HepG2 (cell line): ENCODE results near the gene ANTXR1. TPM values are rescaled to one million over a fixed set of nuclear protein-coding genes. Genes with fewer than 3 reads are reported as not detected.

Source experiments
- ATAC-seq: fragments of 200-7000 bp; cut with Tn5 transposase; 3 replicates; pipeline ENCODE4 v1.9.1; 2020; ENCODE audit warnings: mild to moderate bottlenecking, moderate library complexity
- BruUV-seq: library from RNA; stranded (reverse); fragments of 400-500 nt; replicated peaks from 2 replicates; lab custom pipeline; 2021; lab: Mats Ljungman, UMichigan
- CTCF ChIA-PET: fragments of 300-600 bp; formaldehyde crosslinking; extraction: SDS; loops from one replicate; lab custom pipeline; 2021; ENCODE audit warnings: low total read pairs, inconsistent platforms, low intra/inter-chr PET ratio; lab: Yijun Ruan, JAX
- POLR2A ChIA-PET: fragments of 350-600 bp; sonication (Branson Sonifier 250); formaldehyde crosslinking; loops from one replicate; lab custom pipeline; 2020; ENCODE audit warnings: antibody characterized with exemption, inconsistent platforms; lab: Yijun Ruan, JAX
- DNase-seq: peaks from one replicate; pipeline ENCODE4 v3.0.0-alpha.2; 2015; ENCODE audit warnings: low spot score
- FAIRE-seq: peaks from 3 replicates; lab custom pipeline; 2011; peaks lifted over from hg19 to GRCh38; lab: Jason Lieb, UNC
- H2AFZ ChIP-seq: one replicate; pipeline ENCODE4 v1.6.1; 2011; ENCODE audit warnings: low read length, inconsistent platforms
- H3K27ac ChIP-seq: fragments of 300-600 bp; 3 replicates; pipeline ENCODE4 v1.8.0; 2011; ENCODE audit warnings: mixed run types, mild to moderate bottlenecking, mixed read lengths, low read length, inconsistent platforms; ENCODE audit not compliant: insufficient read depth; ENCODE audit errors: extremely low read length
- H3K27me3 ChIP-seq, 2 experiments: fragments of 200-600 bp in 1 of 2; 2 replicates in 1 of 2; 3 replicates in 1 of 2; pipeline versions ENCODE4 v1.6.0 to v1.8.0; 2011; ENCODE audit warnings: low read length in 2 of 2, mild to moderate bottlenecking in 2 of 2, moderate library complexity in 2 of 2, inconsistent platforms in 1 of 2; ENCODE audit not compliant: insufficient read depth in 2 of 2, control insufficient read depth in 1 of 2
- H3K36me3 ChIP-seq, 2 experiments: fragments of 200-600 bp in 1 of 2; replicated peaks in 1 of 2; 2 replicates in 1 of 2; 3 replicates in 1 of 2; pipeline versions ENCODE4 v1.5.1 to v1.8.0; 2011; ENCODE audit warnings: low read length in 2 of 2, inconsistent platforms in 1 of 2; ENCODE audit not compliant: insufficient read depth in 2 of 2, control insufficient read depth in 1 of 2
- H3K4me1 ChIP-seq: 2 replicates; pipeline ENCODE4 v1.5.1; 2012; ENCODE audit warnings: low read length, inconsistent platforms; ENCODE audit not compliant: insufficient read depth
- H3K4me2 ChIP-seq: 2 replicates; pipeline ENCODE4 v1.6.0; 2011; ENCODE audit warnings: low read depth, low read length, inconsistent platforms
- H3K4me3 ChIP-seq, 3 experiments: fragments of 200-600 bp in 1 of 3; sonication (generic), shearing (Covaris generic) in 1 of 3; replicated peaks in 1 of 3; 2 replicates each; pipeline ENCODE4 v1.5.1; 2011 to 2016; ENCODE audit warnings: low read length in 3 of 3, inconsistent platforms in 2 of 3, low read depth in 2 of 3, mild to moderate bottlenecking in 2 of 3, control low read depth in 1 of 3, mixed read lengths in 1 of 3; ENCODE audit not compliant: insufficient read depth in 1 of 3
- H3K79me2 ChIP-seq: one replicate; pipeline ENCODE4 v1.6.1; 2011; ENCODE audit warnings: low read length, inconsistent platforms; ENCODE audit not compliant: insufficient read depth
- H3K9ac ChIP-seq: 2 replicates; pipeline ENCODE4 v1.6.0; 2011; ENCODE audit warnings: mild to moderate bottlenecking, low read depth, low read length, inconsistent platforms; ENCODE audit not compliant: insufficient read depth
- H3K9me3 ChIP-seq: 2 replicates; pipeline ENCODE4 v1.5.1; 2012; ENCODE audit warnings: mild to moderate bottlenecking, low read length
- H4K20me1 ChIP-seq: 2 replicates; pipeline ENCODE4 v1.6.0; 2011; ENCODE audit warnings: inconsistent platforms, mild to moderate bottlenecking, low read length, moderate library complexity; ENCODE audit not compliant: insufficient read depth
- CHD4 ChIP-seq: fragments of 200-600 bp; sonication (generic); IDR thresholded peaks from 2 replicates; pipeline ENCODE4 v1.7.0; 2017; ENCODE audit warnings: mild to moderate bottlenecking, low read length, borderline replicate concordance
- NFYC ChIP-seq: IDR thresholded peaks from 2 replicates; pipeline ENCODE4 v1.6.1; 2016; ENCODE audit warnings: missing genetic modification reagents, missing compliant biosample characterization
- STAT6 ChIP-seq: sonication (generic); formaldehyde crosslinking; IDR thresholded peaks from 2 replicates; pipeline ENCODE4 v1.4.0; 2020; ENCODE audit warnings: missing genetic modification reagents, mild to moderate bottlenecking, borderline replicate concordance
- in situ Hi-C: cut with HindIII; loops from 2 replicates; pipeline ENCODE4 v1.10.0; 2017; ENCODE audit warnings: low pct_unique_long_range_greater_than_20kb; ENCODE audit not compliant: extremely low pct_ligation_motif_present
- intact Hi-C: fragments of 100-400 bp; cut with micrococcal nuclease; formaldehyde crosslinking; loops from one replicate; pipeline ENCODE4 v1.10.0; 2022; ENCODE audit not compliant: unreplicated experiment
- polyA plus RNA-seq, 8 experiments: library from polyadenylated mRNA; depleted of rRNA in 3 of 8; stranded (reverse) in 7 of 8; unstranded in 1 of 8; fragments of >200 nt; fragmentation: Illumina TruSeq in 4 of 8; extraction: Trizol in 4 of 8; gene quantifications; 2 replicates each; pipeline versions ENCODE4 v1.2.1 to v1.2.3, GENCODE V29; 2011 to 2016; ENCODE audit warnings: low read depth in 4 of 8, missing spikeins in 1 of 8, mixed read lengths in 1 of 8; ENCODE audit not compliant: insufficient read depth in 1 of 8
- total RNA-seq, 5 experiments: library from RNA; depleted of rRNA; stranded (reverse); fragments of >200 nt; fragmentation: Illumina TruSeq; extraction: Trizol; gene quantifications; 2 replicates each; pipeline ENCODE4 v1.2.3, GENCODE V29; 2016; ENCODE audit warnings: low read depth in 1 of 5
- TF ChIP-seq, protein P1 (sequence below): sonication (generic); formaldehyde crosslinking; IDR thresholded peaks from 2 replicates; pipeline ENCODE4 v1.4.0; 2020; ENCODE audit warnings: missing genetic modification reagents
- TF ChIP-seq, protein P2 (sequence below): sonication (generic); formaldehyde crosslinking; IDR thresholded peaks from 2 replicates; pipeline ENCODE4 v1.5.0; 2020; ENCODE audit warnings: mild to moderate bottlenecking, missing genetic modification reagents

ANTXR1 gene
- total and polyA plus RNA-seq, 2 of the 13 experiments (the other 11 are each of a cell fraction or from before 2014, with no cell fraction given) = 4.5 to 12.7 TPM

GRCh38 chr2:69003731-69004130 lies 9.2 kb upstream of the ANTXR1 start (continued):
- TF ChIP-seq, protein P1, sequence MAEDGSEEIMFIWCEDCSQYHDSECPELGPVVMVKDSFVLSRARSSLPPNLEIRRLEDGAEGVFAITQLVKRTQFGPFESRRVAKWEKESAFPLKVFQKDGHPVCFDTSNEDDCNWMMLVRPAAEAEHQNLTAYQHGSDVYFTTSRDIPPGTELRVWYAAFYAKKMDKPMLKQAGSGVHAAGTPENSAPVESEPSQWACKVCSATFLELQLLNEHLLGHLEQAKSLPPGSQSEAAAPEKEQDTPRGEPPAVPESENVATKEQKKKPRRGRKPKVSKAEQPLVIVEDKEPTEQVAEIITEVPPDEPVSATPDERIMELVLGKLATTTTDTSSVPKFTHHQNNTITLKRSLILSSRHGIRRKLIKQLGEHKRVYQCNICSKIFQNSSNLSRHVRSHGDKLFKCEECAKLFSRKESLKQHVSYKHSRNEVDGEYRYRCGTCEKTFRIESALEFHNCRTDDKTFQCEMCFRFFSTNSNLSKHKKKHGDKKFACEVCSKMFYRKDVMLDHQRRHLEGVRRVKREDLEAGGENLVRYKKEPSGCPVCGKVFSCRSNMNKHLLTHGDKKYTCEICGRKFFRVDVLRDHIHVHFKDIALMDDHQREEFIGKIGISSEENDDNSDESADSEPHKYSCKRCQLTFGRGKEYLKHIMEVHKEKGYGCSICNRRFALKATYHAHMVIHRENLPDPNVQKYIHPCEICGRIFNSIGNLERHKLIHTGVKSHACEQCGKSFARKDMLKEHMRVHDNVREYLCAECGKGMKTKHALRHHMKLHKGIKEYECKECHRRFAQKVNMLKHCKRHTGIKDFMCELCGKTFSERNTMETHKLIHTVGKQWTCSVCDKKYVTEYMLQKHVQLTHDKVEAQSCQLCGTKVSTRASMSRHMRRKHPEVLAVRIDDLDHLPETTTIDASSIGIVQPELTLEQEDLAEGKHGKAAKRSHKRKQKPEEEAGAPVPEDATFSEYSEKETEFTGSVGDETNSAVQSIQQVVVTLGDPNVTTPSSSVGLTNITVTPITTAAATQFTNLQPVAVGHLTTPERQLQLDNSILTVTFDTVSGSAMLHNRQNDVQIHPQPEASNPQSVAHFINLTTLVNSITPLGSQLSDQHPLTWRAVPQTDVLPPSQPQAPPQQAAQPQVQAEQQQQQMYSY = no peak
- TF ChIP-seq, protein P2, sequence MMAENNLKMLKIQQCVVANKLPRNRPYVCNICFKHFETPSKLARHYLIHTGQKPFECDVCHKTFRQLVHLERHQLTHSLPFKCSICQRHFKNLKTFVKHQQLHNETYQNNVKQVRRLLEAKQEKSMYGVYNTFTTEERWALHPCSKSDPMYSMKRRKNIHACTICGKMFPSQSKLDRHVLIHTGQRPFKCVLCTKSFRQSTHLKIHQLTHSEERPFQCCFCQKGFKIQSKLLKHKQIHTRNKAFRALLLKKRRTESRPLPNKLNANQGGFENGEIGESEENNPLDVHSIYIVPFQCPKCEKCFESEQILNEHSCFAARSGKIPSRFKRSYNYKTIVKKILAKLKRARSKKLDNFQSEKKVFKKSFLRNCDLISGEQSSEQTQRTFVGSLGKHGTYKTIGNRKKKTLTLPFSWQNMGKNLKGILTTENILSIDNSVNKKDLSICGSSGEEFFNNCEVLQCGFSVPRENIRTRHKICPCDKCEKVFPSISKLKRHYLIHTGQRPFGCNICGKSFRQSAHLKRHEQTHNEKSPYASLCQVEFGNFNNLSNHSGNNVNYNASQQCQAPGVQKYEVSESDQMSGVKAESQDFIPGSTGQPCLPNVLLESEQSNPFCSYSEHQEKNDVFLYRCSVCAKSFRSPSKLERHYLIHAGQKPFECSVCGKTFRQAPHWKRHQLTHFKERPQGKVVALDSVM (CRISPR knock-in tag) = no peak
- TF ChIP-seq STAT6 (CRISPR knock-in tag) = no peak
- TF ChIP-seq, all 625 proteins: peak for 0

- H3K27ac ChIP-seq = no peak overlapping the region
- intact Hi-C loops = no loop called here
Observed at GRCh38 chr2:69007169-69007568, 5.8 kb upstream of the ANTXR1 start.

More at GRCh38 chr2:69007169-69007568, 5.8 kb upstream of the ANTXR1 start:
- H3K27me3 ChIP-seq = peaks cover 1 to 10% of the 10 kb centered on the region in 2 experiments; a peak in 3 of 5 replicates
- H3K36me3 ChIP-seq = no peaks in the 10 kb centered on the region
- H4K20me1 ChIP-seq = no peaks in the 10 kb centered on the region
- no peak overlapping the region for H2AFZ ChIP-seq
- no TSS peak for BruUV-seq
- no peak overlapping the region for H3K4me2 ChIP-seq
- no peak for FAIRE-seq
- in situ Hi-C loops = no loop called here
- H3K4me1 ChIP-seq = peaks cover 4% of the 10 kb centered on the region; the same call in 1 of the 2 replicates
- no peak overlapping the region for H3K4me3 ChIP-seq
- ChIA-PET CTCF (no interaction called here), POLR2A (no interaction called here)
- no peak for TF ChIP-seq CHD4
- no peak for TF ChIP-seq NFYC
- no peak overlapping the region for H3K9ac ChIP-seq
- H3K79me2 ChIP-seq = no peaks in the 10 kb centered on the region
- no peak for DNase-seq
- no peak for ATAC-seq
- H3K9me3 ChIP-seq = peaks cover 6% of the 10 kb centered on the region
